Measurements from ENCODE around the gene APBA3. TPM values are rescaled to one million over a fixed set of nuclear protein-coding genes. Genes with fewer than 3 reads are reported as not detected.

The APBA3 gene
- total and polyA plus RNA-seq, 4 donors: 16.6 to 27.3 (median 20.2) TPM

GRCh38 chr19:3722443-3723109, 38.9 kb downstream of the APBA3 start:
- H3K36me3 ChIP-seq (ENCODE audit: control insufficient read depth, insufficient read depth, low read length): no peaks in the 10 kb centered on the region
- 3% methylated on average over 20 of the region's 30 CpGs for WGBS (ENCODE audit: insufficient coverage)
- peaks cover 41% of the 10 kb centered on the region for H3K27me3 ChIP-seq (ENCODE audit: control insufficient read depth, insufficient read depth, low read length)

GRCh38 chr19:3721887-3722442, 39.5 kb downstream of the APBA3 start:
- H3K4me3 ChIP-seq (ENCODE audit: low read depth, low read length): no peak overlapping the region

More at GRCh38 chr19:3722443-3723109, 38.9 kb downstream of the APBA3 start:
- Histone ChIP-seq H3K9me3 (ENCODE audit: control insufficient read depth, insufficient read depth, low read length) (no peaks in the 10 kb centered on the region), H3K4me3 (ENCODE audit: low read depth, low read length) (no peak overlapping the region), H3K4me1 (ENCODE audit: control insufficient read depth, insufficient read depth, low read length) (peaks cover 16% of the 10 kb centered on the region), H3K27ac (ENCODE audit: low read depth, low read length) (no peak overlapping the region)
- no peak for DNase-seq (ENCODE audit: low read depth in 4 of 6, low spot score in 6 of 6)

DNA sequence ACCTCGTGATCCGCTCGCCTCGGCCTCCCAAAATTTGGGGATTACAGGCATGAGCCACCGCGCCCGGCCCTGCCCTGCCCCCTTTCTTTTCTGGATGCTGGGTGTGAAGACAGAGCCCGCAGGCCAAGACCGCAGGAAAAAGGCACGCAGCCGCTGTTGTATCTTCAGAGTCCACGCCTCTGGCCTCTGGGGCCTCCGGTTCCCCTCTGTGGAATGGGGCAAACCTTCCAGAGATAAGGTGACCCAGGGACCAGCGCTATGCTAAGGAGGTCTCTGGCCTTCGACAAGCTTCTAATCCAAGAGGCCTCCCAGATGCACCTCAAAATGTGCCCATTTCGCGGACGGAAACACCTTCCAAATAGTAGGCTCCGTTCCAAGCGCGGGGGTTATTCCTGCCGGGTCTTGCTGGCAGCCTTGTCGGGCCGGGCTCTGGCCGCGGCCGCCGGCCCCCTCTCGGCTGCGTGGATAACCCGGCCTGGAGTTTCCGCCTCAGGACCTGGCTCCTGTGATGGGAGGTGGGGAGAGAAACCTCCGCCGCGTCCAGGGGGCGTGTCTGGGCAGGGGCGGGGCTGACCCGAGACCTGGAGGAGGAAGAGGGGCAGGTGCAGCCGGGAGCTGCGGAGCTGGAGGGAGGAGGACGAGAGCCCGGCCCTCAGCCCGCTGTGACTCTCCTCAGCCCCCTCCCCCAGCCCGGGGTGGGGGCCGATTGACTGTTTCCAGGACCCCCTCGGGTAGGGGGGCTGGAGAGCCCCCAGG, 40.2 kb downstream of the APBA3 start:
- no peak overlapping the region for H3K4me3 ChIP-seq (ENCODE audit: low read depth, low read length)
- H3K27me3 ChIP-seq (ENCODE audit: control insufficient read depth, insufficient read depth, low read length): peaks cover 41% of the 10 kb centered on the region
- H3K9me3 ChIP-seq (ENCODE audit: control insufficient read depth, insufficient read depth, low read length): no peaks in the 10 kb centered on the region
- no peak overlapping the region for H3K27ac ChIP-seq (ENCODE audit: low read depth, low read length)
- H3K4me1 ChIP-seq (ENCODE audit: control insufficient read depth, insufficient read depth, low read length): peaks cover 16% of the 10 kb centered on the region
- 29% methylated on average over 35 of the region's 46 CpGs for WGBS (ENCODE audit: insufficient coverage)
- H3K36me3 ChIP-seq (ENCODE audit: control insufficient read depth, insufficient read depth, low read length): no peaks in the 10 kb centered on the region
- peak in 4 of 6 donors; percentile 43 to 83 (median 59) for DNase-seq (ENCODE audit: low read depth in 4 of 6, low spot score in 6 of 6)

More at GRCh38 chr19:3721887-3722442, 39.5 kb downstream of the APBA3 start:
- DNase-seq (ENCODE audit: low read depth in 4 of 6, low spot score in 6 of 6): no peak
- Histone ChIP-seq H3K27ac (ENCODE audit: low read depth, low read length) (no peak overlapping the region), H3K36me3 (ENCODE audit: control insufficient read depth, insufficient read depth, low read length) (no peaks in the 10 kb centered on the region), H3K27me3 (ENCODE audit: control insufficient read depth, insufficient read depth, low read length) (peaks cover 41% of the 10 kb centered on the region), H3K4me1 (ENCODE audit: control insufficient read depth, insufficient read depth, low read length) (peaks cover 16% of the 10 kb centered on the region), H3K9me3 (ENCODE audit: control insufficient read depth, insufficient read depth, low read length) (no peaks in the 10 kb centered on the region)
- WGBS (ENCODE audit: insufficient coverage): under 1% methylated on average over 22 of the region's 26 CpGs

DNA sequence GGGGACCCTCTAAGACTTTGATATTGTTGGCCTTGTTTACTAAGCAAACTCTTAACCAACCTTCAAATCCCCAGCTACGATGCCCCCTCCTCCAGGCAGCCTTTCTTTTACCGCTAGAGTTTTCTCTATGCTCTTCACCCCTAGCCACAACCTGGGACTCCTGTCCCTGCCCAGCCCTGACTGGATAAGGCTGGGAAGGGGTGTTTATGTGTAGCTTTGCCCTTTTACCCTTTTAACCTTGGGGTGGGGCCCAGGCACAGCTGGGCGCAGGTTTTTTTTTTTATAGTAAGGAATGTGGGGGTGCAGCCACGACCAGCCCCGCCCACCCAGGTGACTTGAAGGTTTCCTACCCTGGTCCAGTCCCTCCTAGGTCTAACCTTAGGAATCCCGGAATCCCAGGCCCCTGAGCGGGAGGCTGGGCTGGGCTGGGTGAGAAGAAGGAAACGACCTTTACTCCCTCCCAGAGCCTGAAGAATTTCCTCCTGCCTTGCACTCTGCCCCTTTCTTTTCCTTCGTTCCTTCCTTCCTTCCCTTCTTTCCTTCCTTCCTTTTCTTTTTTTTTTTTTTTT, 41.1 kb downstream of the APBA3 start:
- no peaks in the 10 kb centered on the region for H3K9me3 ChIP-seq (ENCODE audit: control insufficient read depth, insufficient read depth, low read length)
- no peak for DNase-seq (ENCODE audit: low read depth in 4 of 6, low spot score in 6 of 6)
- no peaks in the 10 kb centered on the region for H3K36me3 ChIP-seq (ENCODE audit: control insufficient read depth, insufficient read depth, low read length)
- H3K4me1 ChIP-seq (ENCODE audit: control insufficient read depth, insufficient read depth, low read length): peaks cover 16% of the 10 kb centered on the region
- peaks cover 38% of the 10 kb centered on the region for H3K27me3 ChIP-seq (ENCODE audit: control insufficient read depth, insufficient read depth, low read length)
- WGBS (ENCODE audit: insufficient coverage): 75% methylated on average over 1 of the region's 9 CpGs
- no peak overlapping the region for H3K27ac ChIP-seq (ENCODE audit: low read depth, low read length)
- H3K4me3 ChIP-seq (ENCODE audit: low read depth, low read length): no peak overlapping the region

GRCh38 chr19:3719868-3720267, 41.6 kb downstream of the APBA3 start:
- H3K4me1 ChIP-seq (ENCODE audit: control insufficient read depth, insufficient read depth, low read length): peaks cover 16% of the 10 kb centered on the region
- WGBS (ENCODE audit: insufficient coverage): 100% methylated on average over 1 of the region's 4 CpGs
- H3K27ac ChIP-seq (ENCODE audit: low read depth, low read length): no peak overlapping the region
- H3K27me3 ChIP-seq (ENCODE audit: control insufficient read depth, insufficient read depth, low read length): peaks cover 36% of the 10 kb centered on the region
- H3K36me3 ChIP-seq (ENCODE audit: control insufficient read depth, insufficient read depth, low read length): no peaks in the 10 kb centered on the region
- H3K9me3 ChIP-seq (ENCODE audit: control insufficient read depth, insufficient read depth, low read length): no peaks in the 10 kb centered on the region
- no peak for DNase-seq (ENCODE audit: low read depth in 4 of 6, low spot score in 6 of 6)
- no peak overlapping the region for H3K4me3 ChIP-seq (ENCODE audit: low read depth, low read length)

- no peak for DNase-seq (ENCODE audit: low read depth in 4 of 6, low spot score in 6 of 6)
- Histone ChIP-seq H3K4me3 (ENCODE audit: low read depth, low read length) (no peak overlapping the region), H3K4me1 (ENCODE audit: control insufficient read depth, insufficient read depth, low read length) (peaks cover 7% of the 10 kb centered on the region), H3K27me3 (ENCODE audit: control insufficient read depth, insufficient read depth, low read length) (peaks cover 15% of the 10 kb centered on the region), H3K27ac (ENCODE audit: low read depth, low read length) (no peak overlapping the region), H3K36me3 (ENCODE audit: control insufficient read depth, insufficient read depth, low read length) (no peaks in the 10 kb centered on the region), H3K9me3 (ENCODE audit: control insufficient read depth, insufficient read depth, low read length) (no peaks in the 10 kb centered on the region)
- 92% methylated on average over 16 of the region's 16 CpGs for WGBS (ENCODE audit: insufficient coverage)
Observed at GRCh38 chr19:3716147-3716668, 45.3 kb downstream of the APBA3 start.

DNA sequence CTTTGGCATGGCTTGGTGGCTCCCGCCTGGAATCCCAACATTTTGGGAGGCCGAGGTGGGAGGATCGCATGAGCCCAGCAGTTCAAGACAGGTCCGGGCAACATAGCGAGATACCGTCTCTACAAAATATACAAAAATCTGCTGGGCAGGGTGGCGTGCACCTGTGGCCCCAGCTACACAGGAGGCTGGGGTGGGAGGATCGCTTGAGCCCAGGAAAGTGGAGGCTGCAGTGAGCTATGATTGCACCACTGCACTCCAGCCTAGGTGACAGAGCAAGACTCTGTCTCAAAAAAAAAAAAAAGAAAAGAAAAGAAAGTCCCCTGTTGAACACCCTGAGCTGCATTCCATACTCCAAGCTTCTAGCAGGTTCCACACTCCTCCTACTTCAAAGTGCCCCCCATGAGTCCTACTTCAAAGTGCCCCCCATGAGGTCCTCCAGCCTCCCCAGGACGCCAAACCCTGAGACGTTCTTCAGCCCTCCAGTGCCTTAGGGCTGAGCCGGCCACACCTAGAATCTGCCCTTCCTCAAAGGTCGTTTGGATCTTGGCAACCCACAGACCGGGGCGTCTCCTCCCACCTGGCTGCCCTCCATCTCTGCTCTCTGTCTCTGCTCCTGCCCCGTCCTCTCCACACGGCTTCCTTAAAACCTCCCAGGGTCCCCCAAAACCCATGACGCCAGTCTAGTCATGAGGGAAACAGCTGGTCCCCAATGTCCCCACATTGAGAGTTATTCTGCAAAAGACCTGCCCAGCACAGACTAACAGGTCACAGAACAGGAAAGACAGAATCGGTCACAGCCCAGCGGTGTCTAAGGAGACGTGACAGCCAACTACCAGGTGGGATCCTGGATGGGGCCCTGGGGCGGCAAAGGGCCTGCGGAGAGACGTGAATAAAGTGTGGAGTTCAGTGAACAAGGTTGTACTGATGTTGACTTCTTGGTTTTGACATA, 48.6 kb downstream of the APBA3 start:
- H3K4me1 ChIP-seq (ENCODE audit: control insufficient read depth, insufficient read depth, low read length): peaks cover 6% of the 10 kb centered on the region
- no peak overlapping the region for H3K4me3 ChIP-seq (ENCODE audit: low read depth, low read length)
- no peaks in the 10 kb centered on the region for H3K9me3 ChIP-seq (ENCODE audit: control insufficient read depth, insufficient read depth, low read length)
- no peak overlapping the region for H3K27ac ChIP-seq (ENCODE audit: low read depth, low read length)
- 51% methylated on average over 17 of the region's 23 CpGs for WGBS (ENCODE audit: insufficient coverage)
- no peaks in the 10 kb centered on the region for H3K36me3 ChIP-seq (ENCODE audit: control insufficient read depth, insufficient read depth, low read length)
- peaks cover 7% of the 10 kb centered on the region for H3K27me3 ChIP-seq (ENCODE audit: control insufficient read depth, insufficient read depth, low read length)
- no peak for DNase-seq (ENCODE audit: low read depth in 4 of 6, low spot score in 6 of 6)

DNA sequence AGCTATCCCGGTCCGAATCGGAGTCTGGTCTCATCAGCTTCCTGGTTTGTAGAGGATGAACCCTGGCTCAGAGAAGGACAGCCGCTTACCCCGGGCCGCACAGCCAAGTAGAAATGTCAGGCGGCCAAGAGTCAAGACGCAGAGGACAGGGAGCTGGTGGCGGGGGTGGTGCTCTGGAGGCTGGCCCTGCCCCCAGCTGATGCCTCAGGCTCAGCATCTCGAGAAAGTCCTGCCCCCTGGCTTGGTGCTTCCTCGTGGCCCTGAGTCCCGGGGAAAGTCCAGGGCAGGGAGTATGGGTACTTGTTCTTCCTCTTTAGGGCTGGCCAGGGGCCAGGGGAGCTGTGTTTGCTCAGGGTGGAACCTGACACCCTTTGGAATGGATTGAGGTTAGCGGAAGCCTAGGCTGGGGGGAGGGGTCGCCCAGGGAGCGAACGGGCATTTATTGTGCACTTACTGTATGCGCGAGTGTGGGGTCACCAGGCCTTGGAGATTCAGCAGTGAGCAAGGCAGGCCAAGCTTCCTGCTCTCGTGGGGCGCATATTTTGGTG, 51.2 kb downstream of the APBA3 start:
- Histone ChIP-seq H3K36me3 (ENCODE audit: control insufficient read depth, insufficient read depth, low read length) (no peaks in the 10 kb centered on the region), H3K9me3 (ENCODE audit: control insufficient read depth, insufficient read depth, low read length) (no peaks in the 10 kb centered on the region), H3K27me3 (ENCODE audit: control insufficient read depth, insufficient read depth, low read length) (peaks cover 13% of the 10 kb centered on the region), H3K4me3 (ENCODE audit: low read depth, low read length) (no peak overlapping the region), H3K4me1 (ENCODE audit: control insufficient read depth, insufficient read depth, low read length) (peaks cover 6% of the 10 kb centered on the region), H3K27ac (ENCODE audit: low read depth, low read length) (no peak overlapping the region)
- 53% methylated on average over 20 of the region's 20 CpGs for WGBS (ENCODE audit: insufficient coverage)
- no peak for DNase-seq (ENCODE audit: low read depth in 4 of 6, low spot score in 6 of 6)

Data from spinal cord (tissue), 10 donors.